Measurements from ENCODE around the gene AHNAK2. TPM values are rescaled to one million over a fixed set of nuclear protein-coding genes. Genes with fewer than 3 reads are reported as not detected.

The AHNAK2 gene
- total and polyA plus RNA-seq, 2 of the 13 experiments (the other 11 are each of a cell fraction or from before 2014, with no cell fraction given) = 0.11 to 0.18 TPM

- intact Hi-C loops (cut with micrococcal nuclease; ENCODE audit: unreplicated experiment) = no loop called here
- Histone ChIP-seq H3K9ac (ENCODE audit: insufficient read depth, low read depth, low read length) (no peak overlapping the region), H2AFZ (ENCODE audit: low read length) (no peak overlapping the region), H3K4me3 (replicated peaks in 1 of 3; ENCODE audit: insufficient read depth in 1 of 3, low read depth in 2 of 3, low read length in 3 of 3) (no peak overlapping the region), H4K20me1 (ENCODE audit: insufficient read depth, low read length) (no peaks in the 10 kb centered on the region), H3K27me3 (ENCODE audit: control insufficient read depth in 1 of 2, insufficient read depth in 2 of 2, low read length in 2 of 2) (peaks cover 3 to 63% of the 10 kb centered on the region in 2 experiments; a peak in 4 of 5 replicates), H3K4me1 (ENCODE audit: insufficient read depth, low read length) (no peaks in the 10 kb centered on the region), H3K36me3 (replicated peaks in 1 of 2; ENCODE audit: control insufficient read depth in 1 of 2, insufficient read depth in 2 of 2, low read length in 2 of 2) (no peaks in the 10 kb centered on the region), H3K79me2 (ENCODE audit: insufficient read depth, low read length) (no peaks in the 10 kb centered on the region), H3K27ac (ENCODE audit: extremely low read length, insufficient read depth, low read length) (no peak overlapping the region), H3K9me3 (ENCODE audit: low read length) (no peaks in the 10 kb centered on the region), H3K4me2 (ENCODE audit: low read depth, low read length) (no peak overlapping the region)
- ChIA-PET POLR2A (no interaction called here), CTCF (ENCODE audit: low intra/inter-chr PET ratio, low total read pairs) (no interaction called here)
- in situ Hi-C loops (cut with HindIII; ENCODE audit: extremely low pct_ligation_motif_present, low pct_unique_long_range_greater_than_20kb) = no loop called here
- DNase-seq (ENCODE audit: low spot score) (no peak), ATAC-seq (no peak), FAIRE-seq (no peak)
- 14% methylated on average over 2 of the region's 3 CpGs for WGBS (ENCODE audit: low lambda C conversion rate)
- BruUV-seq (replicated peaks) = no TSS peak
- TF ChIP-seq TBX3 (IDR thresholded peaks at IDR 0.05; ENCODE audit: borderline replicate concordance) (no peak), FLYWCH1 (CRISPR knock-in tag; IDR thresholded peaks at IDR 0.05) (no peak), THAP9 (CRISPR knock-in tag; IDR thresholded peaks at IDR 0.05; ENCODE audit: borderline replicate concordance) (no peak)
These were observed 22.8 kb downstream of the AHNAK2 start for GRCh38 chr14:104955396-104955770.

GRCh38 chr14:104954746-104955395 lies 23.3 kb downstream of the AHNAK2 start:
- no peak overlapping the region for H3K4me3 ChIP-seq (replicated peaks in 1 of 3; ENCODE audit: insufficient read depth in 1 of 3, low read depth in 2 of 3, low read length in 3 of 3)
- no TSS peak for BruUV-seq (replicated peaks)
- TF ChIP-seq ZNF782 (CRISPR knock-in tag; IDR thresholded peaks at IDR 0.05; ENCODE audit: borderline replicate concordance) (no peak), ZNF780A (CRISPR knock-in tag; IDR thresholded peaks at IDR 0.05) (no peak), ZNF550 (CRISPR knock-in tag; IDR thresholded peaks at IDR 0.05; ENCODE audit: borderline replicate concordance) (no peak), SNRNP70 (IDR thresholded peaks at IDR 0.05; ENCODE audit: low read depth, low read length) (no peak), ZNF484 (CRISPR knock-in tag; IDR thresholded peaks at IDR 0.05; ENCODE audit: borderline replicate concordance, low read depth) (no peak), SP140L (CRISPR knock-in tag; IDR thresholded peaks at IDR 0.05; ENCODE audit: borderline replicate concordance) (no peak)
- no peak overlapping the region for H3K27ac ChIP-seq (ENCODE audit: extremely low read length, insufficient read depth, low read length)
- intact Hi-C loops (cut with micrococcal nuclease; ENCODE audit: unreplicated experiment) (no loop called here), in situ Hi-C loops (cut with HindIII; ENCODE audit: extremely low pct_ligation_motif_present, low pct_unique_long_range_greater_than_20kb) (no loop called here)
- H2AFZ ChIP-seq (ENCODE audit: low read length) = no peak overlapping the region
- no peaks in the 10 kb centered on the region for H4K20me1 ChIP-seq (ENCODE audit: insufficient read depth, low read length)
- H3K27me3 ChIP-seq (ENCODE audit: control insufficient read depth in 1 of 2, insufficient read depth in 2 of 2, low read length in 2 of 2) = peaks cover 5 to 68% of the 10 kb centered on the region in 2 experiments
- ATAC-seq (no peak), FAIRE-seq (no peak), DNase-seq (ENCODE audit: low spot score) (no peak)
- 20% methylated on average over 3 of the region's 13 CpGs for WGBS (ENCODE audit: low lambda C conversion rate)
- H3K79me2 ChIP-seq (ENCODE audit: insufficient read depth, low read length) = no peaks in the 10 kb centered on the region
- no peaks in the 10 kb centered on the region for H3K4me1 ChIP-seq (ENCODE audit: insufficient read depth, low read length)
- CTCF ChIA-PET (ENCODE audit: low intra/inter-chr PET ratio, low total read pairs) = no interaction called here
- no peaks in the 10 kb centered on the region for H3K36me3 ChIP-seq (replicated peaks in 1 of 2; ENCODE audit: control insufficient read depth in 1 of 2, insufficient read depth in 2 of 2, low read length in 2 of 2)
- POLR2A ChIA-PET = no interaction called here
- H3K9ac ChIP-seq (ENCODE audit: insufficient read depth, low read depth, low read length) = no peak overlapping the region
- no peaks in the 10 kb centered on the region for H3K9me3 ChIP-seq (ENCODE audit: low read length)
- H3K4me2 ChIP-seq (ENCODE audit: low read depth, low read length) = no peak overlapping the region
